Measurements from ENCODE around the gene DNAH14.

DNAH14 gene

DNA sequence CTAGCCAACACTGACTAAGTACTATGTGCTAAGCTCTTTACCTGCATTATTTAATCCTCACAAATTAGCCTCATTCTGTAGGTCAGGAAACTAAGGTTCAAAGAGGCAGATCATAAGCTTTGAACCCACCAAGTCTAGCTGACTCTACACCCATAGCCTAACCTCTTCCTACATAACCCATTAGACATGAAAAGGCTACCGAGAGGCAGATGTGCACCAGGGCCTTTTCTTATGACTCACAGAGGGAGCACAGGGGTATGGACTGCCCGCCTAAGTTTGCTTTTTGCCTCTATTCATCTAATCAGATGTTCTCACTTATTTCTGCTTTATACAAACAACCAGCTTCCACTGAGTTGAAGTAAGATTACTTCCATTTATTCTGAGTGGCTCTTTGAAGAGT is 466.9 kb downstream of the DNAH14 start:
- TF ChIP-seq, protein P1, sequence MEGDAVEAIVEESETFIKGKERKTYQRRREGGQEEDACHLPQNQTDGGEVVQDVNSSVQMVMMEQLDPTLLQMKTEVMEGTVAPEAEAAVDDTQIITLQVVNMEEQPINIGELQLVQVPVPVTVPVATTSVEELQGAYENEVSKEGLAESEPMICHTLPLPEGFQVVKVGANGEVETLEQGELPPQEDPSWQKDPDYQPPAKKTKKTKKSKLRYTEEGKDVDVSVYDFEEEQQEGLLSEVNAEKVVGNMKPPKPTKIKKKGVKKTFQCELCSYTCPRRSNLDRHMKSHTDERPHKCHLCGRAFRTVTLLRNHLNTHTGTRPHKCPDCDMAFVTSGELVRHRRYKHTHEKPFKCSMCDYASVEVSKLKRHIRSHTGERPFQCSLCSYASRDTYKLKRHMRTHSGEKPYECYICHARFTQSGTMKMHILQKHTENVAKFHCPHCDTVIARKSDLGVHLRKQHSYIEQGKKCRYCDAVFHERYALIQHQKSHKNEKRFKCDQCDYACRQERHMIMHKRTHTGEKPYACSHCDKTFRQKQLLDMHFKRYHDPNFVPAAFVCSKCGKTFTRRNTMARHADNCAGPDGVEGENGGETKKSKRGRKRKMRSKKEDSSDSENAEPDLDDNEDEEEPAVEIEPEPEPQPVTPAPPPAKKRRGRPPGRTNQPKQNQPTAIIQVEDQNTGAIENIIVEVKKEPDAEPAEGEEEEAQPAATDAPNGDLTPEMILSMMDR (IDR thresholded peaks at IDR 0.05; ENCODE audit: extremely low read depth, missing control alignments) = no peak
- DNase-seq (ENCODE audit: low spot score) = no peak

- no peak for DNase-seq (ENCODE audit: low spot score)
- TF ChIP-seq, protein P1 (IDR thresholded peaks at IDR 0.05; ENCODE audit: extremely low read depth, missing control alignments) = no peak
Observed at GRCh38 chr1:225400968-225401367, 471.5 kb downstream of the DNAH14 start.

- TF ChIP-seq, protein P1 (IDR thresholded peaks at IDR 0.05; ENCODE audit: extremely low read depth, missing control alignments) = no peak
- no peak for DNase-seq (ENCODE audit: low spot score)
Observed at GRCh38 chr1:225406976-225407725, 477.7 kb downstream of the DNAH14 start.

DNA sequence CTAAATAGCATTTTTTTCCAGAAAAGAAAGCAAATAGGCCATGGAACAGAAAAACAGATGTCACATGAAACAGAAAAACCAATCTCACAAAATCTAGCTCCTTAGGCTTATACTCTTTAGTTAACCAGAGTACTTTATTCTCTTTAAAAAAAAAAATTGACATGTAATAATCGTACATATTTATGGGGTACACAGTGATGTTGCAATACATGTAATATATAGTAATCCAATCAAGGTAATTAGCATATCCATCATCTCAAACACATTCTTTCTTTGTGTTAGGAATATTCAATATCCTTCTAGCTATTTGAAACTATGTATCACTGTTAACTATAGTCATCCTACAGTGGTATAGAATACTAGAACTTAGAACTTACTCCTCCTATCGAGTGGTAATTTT is 478.3 kb downstream of the DNAH14 start:
- no peak for DNase-seq (ENCODE audit: low spot score)
- TF ChIP-seq, protein P1 (IDR thresholded peaks at IDR 0.05; ENCODE audit: extremely low read depth, missing control alignments) = no peak

- TF ChIP-seq, protein P1 (IDR thresholded peaks at IDR 0.05; ENCODE audit: extremely low read depth, missing control alignments) = no peak
Observed at GRCh38 chr1:225408249-225408648, 478.8 kb downstream of the DNAH14 start.

GRCh38 chr1:225409051-225409450 is 479.6 kb downstream of the DNAH14 start:
- TF ChIP-seq, protein P1 (IDR thresholded peaks at IDR 0.05; ENCODE audit: extremely low read depth, missing control alignments) = no peak
- no peak for DNase-seq (ENCODE audit: low spot score)

More at GRCh38 chr1:225408249-225408648, 478.8 kb downstream of the DNAH14 start:
- no peak for DNase-seq (ENCODE audit: low spot score)

GRCh38 chr1:225410036-225410435 is 480.6 kb downstream of the DNAH14 start:
- DNase-seq (ENCODE audit: low spot score) = no peak
- TF ChIP-seq, protein P1 (IDR thresholded peaks at IDR 0.05; ENCODE audit: extremely low read depth, missing control alignments) = no peak

All from GM20000 (cell line).